ENCODE measurements around the gene UST.

UST gene

GRCh38 chr6:148724428-148724827 lies 22.4 kb upstream of the UST start:
- TF ChIP-seq CTCF (IDR thresholded peaks at IDR 0.05; ENCODE audit: control extremely low read depth, extremely low read depth, low read depth, missing control alignments), result no peak
- no peak for DNase-seq (ENCODE audit: extremely low spot score)
- ChIA-PET POLR2A (no interaction called here), CTCF (interaction anchor here (1.7 kb wide), 1 partner anchor 247 kb away, joined by 5 read pairs; no protein-coding TSS in a partner anchor)

- no peak for DNase-seq (ENCODE audit: extremely low spot score)
- ChIA-PET POLR2A (no interaction called here), CTCF (no interaction called here)
- TF ChIP-seq CTCF (IDR thresholded peaks at IDR 0.05; ENCODE audit: control extremely low read depth, extremely low read depth, low read depth, missing control alignments), result no peak
These were observed 19.7 kb upstream of the UST start for GRCh38 chr6:148727104-148727503.

GRCh38 chr6:148735989-148736388 lies 10.8 kb upstream of the UST start:
- no peak for TF ChIP-seq CTCF (IDR thresholded peaks at IDR 0.05; ENCODE audit: control extremely low read depth, extremely low read depth, low read depth, missing control alignments)
- ChIA-PET POLR2A (no interaction called here), CTCF (interaction anchor here (0.9 to 1.6 kb wide), 5 partner anchors 9 to 158 kb away, joined by 3 to 4 read pairs (median 3); no protein-coding TSS in a partner anchor)
- DNase-seq (ENCODE audit: extremely low spot score), result no peak

GRCh38 chr6:148736774-148737412 lies 9.9 kb upstream of the UST start:
- TF ChIP-seq CTCF (IDR thresholded peaks at IDR 0.05; ENCODE audit: control extremely low read depth, extremely low read depth, low read depth, missing control alignments), result no peak
- no peak for DNase-seq (ENCODE audit: extremely low spot score)
- POLR2A ChIA-PET, result no interaction called here
- CTCF ChIA-PET, result interaction anchor here (1.0 to 1.6 kb wide), 6 partner anchors 8 to 117 kb away, joined by 3 to 5 read pairs (median 3); no protein-coding TSS in a partner anchor

- DNase-seq (ENCODE audit: extremely low spot score), result no peak
- ChIA-PET CTCF (no interaction called here), POLR2A (no interaction called here)
- TF ChIP-seq CTCF (IDR thresholded peaks at IDR 0.05; ENCODE audit: control extremely low read depth, extremely low read depth, low read depth, missing control alignments), result no peak
These were observed 9.0 kb upstream of the UST start for GRCh38 chr6:148737806-148738205.

GRCh38 chr6:148738946-148739821 lies 7.6 kb upstream of the UST start:
- no peak for TF ChIP-seq CTCF (IDR thresholded peaks at IDR 0.05; ENCODE audit: control extremely low read depth, extremely low read depth, low read depth, missing control alignments)
- CTCF ChIA-PET, result no interaction called here
- DNase-seq (ENCODE audit: extremely low spot score), result no peak
- POLR2A ChIA-PET, result no interaction called here

All from GM10248 (cell line).